OCI-LY3 (cell line): ENCODE results near the gene RAP1A.

Experiments
- H2AFZ ChIP-seq: fragments of 200-600, 300-600 bp; shearing (Covaris generic); 2 replicates; pipeline ENCODE4 v1.6.0; 2014; ENCODE audit warnings: antibody characterized with exemption, low read depth, low read length
- H3K27ac ChIP-seq: fragments of 200-600, 300-600 bp; sonication (generic); 2 replicates; pipeline ENCODE4 v1.5.1; 2014; ENCODE audit warnings: mild to moderate bottlenecking, low read length, moderate library complexity, mixed read lengths
- H3K27me3 ChIP-seq: fragments of 200-600, 300-600 bp; sonication (generic); 2 replicates; pipeline ENCODE4 v1.6.1; 2014; ENCODE audit warnings: low read depth, low read length, mixed read lengths
- H3K36me3 ChIP-seq: fragments of 200-600, 300-600 bp; sonication (generic); replicated peaks from 2 replicates; pipeline ENCODE3; 2014; ENCODE audit warnings: low read depth, low read length, mixed read lengths
- H3K4me1 ChIP-seq: fragments of 300-600, 200-600 bp; sonication (generic); 2 replicates; pipeline ENCODE4 v1.6.1; 2014; ENCODE audit warnings: low read length, mixed read lengths
- H3K4me2 ChIP-seq: fragments of 200-600, 300-600 bp; sonication (generic); 2 replicates; pipeline ENCODE4 v1.6.1; 2014; ENCODE audit warnings: low read length, mixed read lengths
- H3K4me3 ChIP-seq: fragments of 300-600, 200-600 bp; sonication (generic); 2 replicates; pipeline ENCODE4 v1.5.1; 2014; ENCODE audit warnings: antibody characterized with exemption, mild to moderate bottlenecking, low read length, moderate library complexity
- H3K79me2 ChIP-seq: fragments of 300-600, 200-600 bp; shearing (Covaris generic); 2 replicates; pipeline ENCODE4 v1.6.1; 2014; ENCODE audit warnings: mild to moderate bottlenecking, low read length, mixed read lengths
- H3K9ac ChIP-seq: fragments of 300-600, 200-600 bp; shearing (Covaris generic); 2 replicates; pipeline ENCODE4 v1.6.0; 2014; ENCODE audit warnings: mild to moderate bottlenecking, low read length, moderate library complexity
- H3K9me3 ChIP-seq: fragments of 200-600, 300-600 bp; shearing (Covaris generic); 2 replicates; pipeline ENCODE4 v1.6.1; 2014; ENCODE audit warnings: low read length, mixed read lengths; ENCODE audit not compliant: insufficient read depth
- H4K20me1 ChIP-seq: fragments of 200-600, 300-600 bp; sonication (generic); 2 replicates; pipeline ENCODE4 v1.6.1; 2016; ENCODE audit warnings: low read length, mixed read lengths; ENCODE audit not compliant: insufficient read depth
- CTCF ChIP-seq: fragments of 200-600, 300-600 bp; sonication (generic); IDR thresholded peaks from 2 replicates; pipeline ENCODE4 v1.5.1; 2014; ENCODE audit warnings: antibody characterized with exemption, low read length, low read depth
- EZH2phosphoT487 ChIP-seq: fragments of 200-600 bp; shearing (Covaris generic); IDR thresholded peaks from 2 replicates; pipeline ENCODE4 v1.6.1; 2018; ENCODE audit warnings: antibody characterized with exemption, mixed run types, low read depth

The RAP1A gene

GRCh38 chr1:111706921-111707320 is 87.3 kb downstream of the RAP1A start:
- H3K4me3 ChIP-seq, result no peak overlapping the region
- H3K27ac ChIP-seq, result no peak overlapping the region
- H3K9ac ChIP-seq, result no peak overlapping the region
- no peaks in the 10 kb centered on the region for H3K9me3 ChIP-seq
- H3K4me1 ChIP-seq, result peaks cover 3% of the 10 kb centered on the region; the same call in 1 of the 2 replicates
- H2AFZ ChIP-seq, result no peak overlapping the region
- no peak for TF ChIP-seq CTCF
- no peak for TF ChIP-seq EZH2phosphoT487
- no peaks in the 10 kb centered on the region for H3K27me3 ChIP-seq
- H3K4me2 ChIP-seq, result no peak overlapping the region
- peaks cover 11% of the 10 kb centered on the region for H4K20me1 ChIP-seq
- H3K36me3 ChIP-seq, result peaks cover 64% of the 10 kb centered on the region
- peaks cover 15% of the 10 kb centered on the region for H3K79me2 ChIP-seq

- peaks cover 15% of the 10 kb centered on the region for H3K79me2 ChIP-seq
- peaks cover 3% of the 10 kb centered on the region; the same call in 1 of the 2 replicates for H3K4me1 ChIP-seq
- no peak overlapping the region for H3K4me3 ChIP-seq
- H3K36me3 ChIP-seq, result peaks cover 68% of the 10 kb centered on the region
- no peaks in the 10 kb centered on the region for H3K27me3 ChIP-seq
- no peak overlapping the region for H2AFZ ChIP-seq
- no peaks in the 10 kb centered on the region for H3K9me3 ChIP-seq
- no peak for TF ChIP-seq EZH2phosphoT487
- TF ChIP-seq CTCF, result no peak
- H3K4me2 ChIP-seq, result no peak overlapping the region
- no peak overlapping the region for H3K27ac ChIP-seq
- peaks cover 11% of the 10 kb centered on the region for H4K20me1 ChIP-seq
- H3K9ac ChIP-seq, result no peak overlapping the region
Observed at GRCh38 chr1:111707906-111708305, 88.3 kb downstream of the RAP1A start.

GRCh38 chr1:111709986-111710385 is 90.4 kb downstream of the RAP1A start:
- Histone ChIP-seq H3K9ac (no peak overlapping the region), H3K36me3 (peaks cover 58% of the 10 kb centered on the region), H3K9me3 (no peaks in the 10 kb centered on the region), H3K79me2 (peaks cover 13% of the 10 kb centered on the region), H2AFZ (no peak overlapping the region), H3K4me1 (peaks cover 3% of the 10 kb centered on the region; the same call in 1 of the 2 replicates), H3K4me3 (no peak overlapping the region), H4K20me1 (peaks cover 14% of the 10 kb centered on the region), H3K4me2 (no peak overlapping the region), H3K27ac (no peak overlapping the region), H3K27me3 (no peaks in the 10 kb centered on the region)
- TF ChIP-seq EZH2phosphoT487, result no peak

DNA sequence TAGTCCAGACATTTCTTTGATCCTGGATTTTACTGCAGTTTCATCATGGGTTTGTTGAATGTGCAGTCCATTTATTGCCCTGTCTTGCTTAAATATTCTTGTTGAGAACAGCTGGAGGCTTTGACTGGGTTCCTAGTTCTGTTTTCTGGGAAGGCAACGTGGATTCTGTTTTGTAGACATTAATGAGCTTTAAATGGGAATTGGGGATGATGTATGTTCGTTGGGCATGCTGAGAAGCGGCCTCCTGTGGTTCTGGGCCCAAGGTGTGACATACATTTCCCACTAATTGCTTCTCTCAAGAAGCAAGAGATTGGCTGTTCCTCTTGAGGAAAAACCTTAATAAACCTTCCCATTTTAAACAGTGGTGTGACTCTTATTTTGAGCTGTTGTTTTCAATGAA is 96.7 kb downstream of the RAP1A start:
- H3K79me2 ChIP-seq, result no peaks in the 10 kb centered on the region
- no peaks in the 10 kb centered on the region for H3K27me3 ChIP-seq
- H3K27ac ChIP-seq, result no peak overlapping the region
- peaks cover 8% of the 10 kb centered on the region; the same call in 1 of the 2 replicates for H4K20me1 ChIP-seq
- no peaks in the 10 kb centered on the region for H3K9me3 ChIP-seq
- H3K4me1 ChIP-seq, result no peaks in the 10 kb centered on the region
- no peak overlapping the region for H3K9ac ChIP-seq
- TF ChIP-seq CTCF, result no peak
- TF ChIP-seq EZH2phosphoT487, result no peak
- peaks cover 30% of the 10 kb centered on the region for H3K36me3 ChIP-seq
- H3K4me3 ChIP-seq, result no peak overlapping the region
- H2AFZ ChIP-seq, result no peak overlapping the region
- H3K4me2 ChIP-seq, result no peak overlapping the region

DNA sequence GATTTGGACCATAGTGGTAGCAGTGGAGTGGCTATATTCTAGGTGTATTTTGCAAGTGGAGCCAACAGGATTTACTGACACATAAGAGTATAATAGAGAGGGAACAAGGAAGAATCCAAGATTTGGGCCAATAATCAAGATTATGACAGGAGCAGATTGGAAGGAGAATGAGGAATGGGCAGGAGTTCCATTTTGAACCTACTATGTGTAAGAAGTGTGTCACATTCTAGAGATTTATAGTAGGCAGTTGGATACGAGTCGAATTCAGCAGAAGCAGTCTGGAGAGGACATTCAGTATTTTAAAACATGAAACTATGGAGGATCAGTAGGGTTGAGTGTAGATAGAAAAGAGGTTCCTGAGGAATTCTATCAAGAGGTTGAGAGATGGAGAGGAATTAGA is 97.9 kb downstream of the RAP1A start:
- Histone ChIP-seq H2AFZ (no peak overlapping the region), H3K27ac (no peak overlapping the region), H3K36me3 (peaks cover 20% of the 10 kb centered on the region), H3K9ac (no peak overlapping the region), H3K27me3 (no peaks in the 10 kb centered on the region), H3K9me3 (no peaks in the 10 kb centered on the region), H3K4me3 (no peak overlapping the region), H3K79me2 (no peaks in the 10 kb centered on the region), H3K4me2 (no peak overlapping the region), H3K4me1 (no peaks in the 10 kb centered on the region), H4K20me1 (peaks cover 8% of the 10 kb centered on the region; the same call in 1 of the 2 replicates)
- no peak for TF ChIP-seq EZH2phosphoT487
- no peak for TF ChIP-seq CTCF
